ENCODE data around the gene CCNB2. TPM values are rescaled to one million over a fixed set of nuclear protein-coding genes. Genes with fewer than 3 reads are reported as not detected.

The CCNB2 gene
- total RNA-seq, 4 donors from 2014 or later, result 0.38 to 3.5 (median 2.9) TPM; not detected in 1

DNA sequence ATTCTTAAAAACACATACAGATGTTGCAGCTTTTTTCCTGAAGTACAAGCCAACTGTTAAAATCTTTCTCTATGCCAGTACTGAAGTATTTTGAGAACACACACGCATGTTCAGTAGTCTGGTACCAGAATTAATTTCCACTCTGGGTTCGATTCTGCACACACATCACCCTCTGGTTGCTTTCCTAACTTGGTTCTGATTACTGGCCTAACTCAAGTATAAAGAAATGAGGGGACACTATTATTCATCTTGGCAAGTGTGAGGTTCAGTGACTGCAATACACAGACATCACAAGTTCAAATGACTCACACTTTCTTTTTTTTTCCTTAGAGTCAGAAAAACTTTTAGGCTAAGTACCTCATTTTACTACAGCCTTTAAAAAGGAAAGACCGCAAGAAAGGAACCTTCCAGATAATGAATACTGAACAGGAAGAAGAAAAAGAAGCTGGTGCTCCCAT is 64.3 kb downstream of the CCNB2 start:
- TF ChIP-seq, protein P1, sequence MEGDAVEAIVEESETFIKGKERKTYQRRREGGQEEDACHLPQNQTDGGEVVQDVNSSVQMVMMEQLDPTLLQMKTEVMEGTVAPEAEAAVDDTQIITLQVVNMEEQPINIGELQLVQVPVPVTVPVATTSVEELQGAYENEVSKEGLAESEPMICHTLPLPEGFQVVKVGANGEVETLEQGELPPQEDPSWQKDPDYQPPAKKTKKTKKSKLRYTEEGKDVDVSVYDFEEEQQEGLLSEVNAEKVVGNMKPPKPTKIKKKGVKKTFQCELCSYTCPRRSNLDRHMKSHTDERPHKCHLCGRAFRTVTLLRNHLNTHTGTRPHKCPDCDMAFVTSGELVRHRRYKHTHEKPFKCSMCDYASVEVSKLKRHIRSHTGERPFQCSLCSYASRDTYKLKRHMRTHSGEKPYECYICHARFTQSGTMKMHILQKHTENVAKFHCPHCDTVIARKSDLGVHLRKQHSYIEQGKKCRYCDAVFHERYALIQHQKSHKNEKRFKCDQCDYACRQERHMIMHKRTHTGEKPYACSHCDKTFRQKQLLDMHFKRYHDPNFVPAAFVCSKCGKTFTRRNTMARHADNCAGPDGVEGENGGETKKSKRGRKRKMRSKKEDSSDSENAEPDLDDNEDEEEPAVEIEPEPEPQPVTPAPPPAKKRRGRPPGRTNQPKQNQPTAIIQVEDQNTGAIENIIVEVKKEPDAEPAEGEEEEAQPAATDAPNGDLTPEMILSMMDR (IDR thresholded peaks at IDR 0.05; ENCODE audit: low read depth), result no peak

DNA sequence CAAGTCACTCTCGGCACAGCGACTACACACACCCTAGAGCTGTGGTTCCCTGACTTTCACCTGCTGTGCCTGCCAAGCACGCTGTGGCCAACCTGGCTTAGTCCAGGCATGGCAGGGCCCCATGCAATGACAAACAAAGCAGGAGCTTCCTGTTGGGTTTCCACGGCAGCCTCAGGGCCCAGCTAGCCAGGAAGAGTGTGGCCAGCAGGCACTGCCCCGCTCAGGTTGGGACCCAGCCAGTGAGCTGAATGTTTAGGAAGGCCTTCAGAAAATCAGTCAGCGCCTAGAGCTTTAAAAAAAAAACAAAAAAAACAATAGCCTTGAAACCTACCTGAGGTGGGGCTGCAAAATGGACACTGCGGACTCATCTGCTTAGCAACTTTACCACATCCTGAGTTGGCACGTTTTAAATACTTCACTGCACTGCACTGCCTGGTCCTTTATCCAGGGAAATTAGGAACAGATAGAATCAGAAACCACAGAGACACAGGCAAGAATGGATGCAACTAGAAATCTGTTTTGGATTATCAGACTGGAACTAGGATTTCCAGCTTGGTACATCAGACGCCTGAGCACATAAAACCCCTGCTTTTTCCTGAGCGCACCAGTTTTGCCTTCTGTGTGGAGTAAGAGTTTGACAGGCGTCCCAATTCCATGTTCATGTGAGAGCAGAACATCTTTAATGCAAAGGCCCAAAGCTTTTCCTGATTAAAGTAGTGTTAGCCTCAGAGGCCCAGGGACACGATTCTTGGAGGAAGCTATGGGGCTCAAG is 65.5 kb downstream of the CCNB2 start:
- TF ChIP-seq, protein P1 (IDR thresholded peaks at IDR 0.05; ENCODE audit: low read depth), result no peak

DNA sequence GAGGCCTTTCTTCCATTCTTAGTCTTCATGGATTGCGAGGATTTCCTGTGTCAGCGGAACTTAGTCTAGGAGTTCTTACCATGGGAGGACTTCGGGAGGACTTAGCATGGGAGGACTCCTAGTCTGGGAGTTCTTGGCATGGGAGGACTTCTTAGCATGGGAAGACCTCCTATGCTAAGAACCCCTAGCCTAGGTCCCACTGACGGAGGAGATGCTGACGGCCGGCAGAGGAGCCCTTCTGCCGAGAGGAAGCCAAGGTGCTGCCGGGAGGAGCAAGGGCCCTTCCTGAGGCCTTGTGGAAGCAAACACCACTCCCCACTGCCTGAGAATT is 66.1 kb downstream of the CCNB2 start:
- TF ChIP-seq, protein P1 (IDR thresholded peaks at IDR 0.05; ENCODE audit: low read depth), result no peak

DNA sequence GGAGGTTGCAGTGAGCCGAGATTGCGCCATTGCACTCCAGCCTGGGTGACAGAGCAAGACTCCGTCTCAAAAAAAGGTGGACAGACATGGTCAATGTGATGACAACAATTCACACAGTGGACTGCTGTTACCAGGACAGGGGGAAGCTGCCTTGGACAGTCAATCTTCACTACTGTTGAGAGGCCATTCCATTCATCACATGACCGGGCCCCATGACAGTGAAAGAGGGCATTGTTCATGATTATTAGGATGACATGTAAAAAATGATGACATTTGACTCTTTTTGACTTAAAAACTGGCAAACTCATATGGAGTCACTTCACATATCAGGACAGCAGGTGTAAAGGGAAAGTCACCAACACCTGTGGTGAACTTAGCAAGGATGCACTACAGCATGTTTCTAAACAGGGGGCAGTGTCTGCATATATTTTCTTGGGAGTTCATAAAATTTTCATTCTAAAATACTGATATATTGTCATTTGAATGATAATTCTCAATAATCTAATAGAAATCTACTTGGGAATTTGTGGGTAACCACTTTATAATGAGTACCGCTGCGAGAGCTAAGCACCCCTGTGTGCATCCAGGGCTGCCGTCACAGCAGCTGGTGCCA is 67.4 kb downstream of the CCNB2 start:
- TF ChIP-seq, protein P1 (IDR thresholded peaks at IDR 0.05; ENCODE audit: low read depth), result no peak

DNA sequence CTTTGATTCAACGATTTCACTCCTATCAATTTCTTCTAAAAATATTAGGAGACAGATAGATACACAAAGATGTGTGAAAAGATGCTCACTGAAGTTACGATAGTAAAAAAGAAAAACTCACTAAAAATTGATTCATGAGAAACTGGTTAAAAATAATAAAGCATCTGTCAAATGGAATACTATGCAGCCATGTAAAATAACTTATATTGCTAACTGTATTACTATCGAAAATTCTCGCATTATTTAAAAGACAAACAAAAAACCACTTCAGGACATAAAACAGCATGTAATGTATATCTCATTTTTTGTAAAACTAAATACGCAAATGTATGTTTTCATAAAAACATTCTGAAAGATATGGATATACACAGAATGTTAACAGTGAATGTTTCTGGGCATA is 68.2 kb downstream of the CCNB2 start:
- TF ChIP-seq, protein P1 (IDR thresholded peaks at IDR 0.05; ENCODE audit: low read depth), result no peak

DNA sequence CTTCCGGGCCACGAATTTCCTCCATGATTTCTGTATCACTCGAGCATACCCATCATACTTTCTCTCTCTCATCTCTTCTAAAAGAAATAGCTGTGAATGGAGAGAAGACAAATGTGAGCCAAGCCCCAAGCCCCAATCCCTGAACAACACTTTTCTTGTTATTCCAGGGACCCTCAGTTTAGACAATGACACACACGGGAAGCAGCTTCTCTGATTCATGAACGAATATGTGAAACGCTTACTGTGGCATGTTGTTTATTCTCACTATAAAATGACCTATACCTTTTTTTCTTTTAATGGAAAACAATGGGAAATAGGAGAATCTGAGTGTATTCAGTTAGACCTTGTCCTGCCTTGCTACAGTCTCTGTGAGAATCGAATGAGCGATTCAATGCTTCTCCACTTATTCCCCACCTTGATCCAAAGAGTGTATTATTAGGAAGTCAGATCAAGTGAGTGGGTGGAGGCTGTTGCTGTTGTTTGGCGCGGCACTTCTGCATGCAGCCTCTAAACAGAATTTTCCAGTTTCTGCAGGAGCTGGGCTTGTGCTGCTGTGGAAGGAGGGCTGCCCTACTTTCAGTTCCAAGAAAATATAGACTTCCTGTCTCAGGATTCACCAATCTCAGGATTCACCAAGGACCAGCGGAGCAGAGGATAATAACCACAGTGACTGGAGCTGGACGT is 69.3 kb downstream of the CCNB2 start:
- TF ChIP-seq, protein P1 (IDR thresholded peaks at IDR 0.05; ENCODE audit: low read depth), result no peak

Small RNA genes within 50 kb of the gene (small RNA-seq; reads per million reads assigned to genes)
- gene MIR2116, result 0.85 reads per million

Other genes with a start within 250 kb of the CCNB2 start
- gene SLTM, start 171.5 kb upstream of the CCNB2 start, total RNA-seq, result 100 to 1,000 TPM; 102 to 146 (median 122) TPM
- 10 to 100 TPM; 24.2 to 35.7 (median 28.0) TPM for gene RNF111, start 117.5 kb upstream of the CCNB2 start, total RNA-seq
- gene LDHAL6B, start 101.7 kb downstream of the CCNB2 start, total RNA-seq, result not detected

All from subcutaneous adipose tissue (tissue), 4 donors.